ENCODE data around the gene BABAM2. TPM values are rescaled to one million over a fixed set of nuclear protein-coding genes. Genes with fewer than 3 reads are reported as not detected.
"Not testable (repeated sequence)": the region's sequence is repeated elsewhere in the genome, so short reads cannot be mapped to it uniquely, and the experiment has no call there.

Gene BABAM2
- total and polyA plus RNA-seq, 2 experiments from 2014 or later: 28.8 to 43.6 TPM

DNA sequence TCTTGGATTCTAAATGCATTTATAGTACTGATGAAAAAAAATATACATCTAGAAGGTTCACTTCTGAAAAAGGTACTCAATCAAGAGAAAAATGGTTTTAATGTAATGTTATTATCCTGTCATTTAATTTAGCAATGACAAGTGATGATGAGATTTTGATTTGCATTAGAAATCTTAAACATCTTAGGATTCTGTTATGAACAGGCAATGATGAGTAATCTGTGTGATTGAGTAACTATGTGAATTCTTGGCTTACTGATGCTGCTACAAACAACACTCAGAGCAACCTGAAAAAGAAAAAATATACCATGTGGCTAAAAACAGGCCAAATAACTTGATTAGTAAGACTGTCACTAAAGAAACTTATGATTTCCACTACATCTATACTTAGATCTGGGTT lies 30.4 kb upstream of the BABAM2 start:
- Histone ChIP-seq H3K4me1 (ENCODE audit: insufficient read depth) (no peaks in the 10 kb centered on the region), H3K79me2 (no peaks in the 10 kb centered on the region), H3K4me2 (no peak overlapping the region), H2AFZ (no peak overlapping the region), H3K9me3 (ENCODE audit: low read depth) (peaks cover 4% of the 10 kb centered on the region), H3K36me3 (replicated peaks; ENCODE audit: insufficient read depth, low read depth) (no peaks in the 10 kb centered on the region), H4K20me1 (ENCODE audit: insufficient read depth, poor library complexity, severe bottlenecking) (no peaks in the 10 kb centered on the region), H3K4me3 (no peak overlapping the region), H3K27ac (no peak overlapping the region), H3K9me2 (replicated peaks; ENCODE audit: insufficient read depth) (no peaks in the 10 kb centered on the region), H3K27me3 (no peaks in the 10 kb centered on the region)
- DNase-seq (ENCODE audit: low spot score): no peak
- TF ChIP-seq EZH2phosphoT487 (IDR thresholded peaks at IDR 0.05; ENCODE audit: low read depth, severe bottlenecking, unreplicated experiment): no peak
- TF ChIP-seq EZH2 (IDR thresholded peaks at IDR 0.05; ENCODE audit: borderline replicate concordance): no peak
- TF ChIP-seq, protein P1, sequence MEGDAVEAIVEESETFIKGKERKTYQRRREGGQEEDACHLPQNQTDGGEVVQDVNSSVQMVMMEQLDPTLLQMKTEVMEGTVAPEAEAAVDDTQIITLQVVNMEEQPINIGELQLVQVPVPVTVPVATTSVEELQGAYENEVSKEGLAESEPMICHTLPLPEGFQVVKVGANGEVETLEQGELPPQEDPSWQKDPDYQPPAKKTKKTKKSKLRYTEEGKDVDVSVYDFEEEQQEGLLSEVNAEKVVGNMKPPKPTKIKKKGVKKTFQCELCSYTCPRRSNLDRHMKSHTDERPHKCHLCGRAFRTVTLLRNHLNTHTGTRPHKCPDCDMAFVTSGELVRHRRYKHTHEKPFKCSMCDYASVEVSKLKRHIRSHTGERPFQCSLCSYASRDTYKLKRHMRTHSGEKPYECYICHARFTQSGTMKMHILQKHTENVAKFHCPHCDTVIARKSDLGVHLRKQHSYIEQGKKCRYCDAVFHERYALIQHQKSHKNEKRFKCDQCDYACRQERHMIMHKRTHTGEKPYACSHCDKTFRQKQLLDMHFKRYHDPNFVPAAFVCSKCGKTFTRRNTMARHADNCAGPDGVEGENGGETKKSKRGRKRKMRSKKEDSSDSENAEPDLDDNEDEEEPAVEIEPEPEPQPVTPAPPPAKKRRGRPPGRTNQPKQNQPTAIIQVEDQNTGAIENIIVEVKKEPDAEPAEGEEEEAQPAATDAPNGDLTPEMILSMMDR (IDR thresholded peaks at IDR 0.05; ENCODE audit: poor library complexity): no peak

DNA sequence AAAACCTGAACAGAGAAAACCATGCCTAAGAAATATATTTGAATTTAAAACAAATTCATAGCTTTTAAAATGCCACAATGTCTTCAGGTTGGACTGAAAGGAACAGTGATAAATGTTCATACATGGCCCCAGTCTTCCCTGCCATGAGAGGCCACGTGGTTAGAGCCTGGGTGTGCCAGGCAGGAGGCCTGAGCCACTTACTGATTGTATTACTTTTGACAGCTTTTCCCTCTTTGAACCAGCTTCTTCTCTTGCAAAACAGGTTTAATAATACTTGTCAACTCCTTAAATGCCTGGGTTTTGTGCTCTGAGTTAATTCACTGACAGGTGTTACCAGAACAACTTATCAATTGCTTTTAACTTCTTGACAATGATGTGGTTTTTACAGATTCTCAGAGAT lies 27.4 kb upstream of the BABAM2 start:
- H2AFZ ChIP-seq: no peak overlapping the region
- TF ChIP-seq EZH2 (IDR thresholded peaks at IDR 0.05; ENCODE audit: borderline replicate concordance) (no peak), EZH2phosphoT487 (IDR thresholded peaks at IDR 0.05; ENCODE audit: low read depth, severe bottlenecking, unreplicated experiment) (no peak)
- TF ChIP-seq, protein P1 (IDR thresholded peaks at IDR 0.05; ENCODE audit: poor library complexity): no peak
- peak; percentile 11 for DNase-seq (ENCODE audit: low spot score)
- H4K20me1 ChIP-seq (ENCODE audit: insufficient read depth, poor library complexity, severe bottlenecking): no peaks in the 10 kb centered on the region
- H3K27ac ChIP-seq: no peak overlapping the region
- no peaks in the 10 kb centered on the region for H3K4me1 ChIP-seq (ENCODE audit: insufficient read depth)
- no peaks in the 10 kb centered on the region for H3K36me3 ChIP-seq (replicated peaks; ENCODE audit: insufficient read depth, low read depth)
- no peak overlapping the region for H3K4me3 ChIP-seq
- H3K27me3 ChIP-seq: no peaks in the 10 kb centered on the region
- 38% methylated on average over 1 of the region's 1 CpG for WGBS (ENCODE audit: low lambda C conversion rate, missing lambda C conversion rate)
- no peaks in the 10 kb centered on the region for H3K9me2 ChIP-seq (replicated peaks; ENCODE audit: insufficient read depth)
- no peaks in the 10 kb centered on the region for H3K79me2 ChIP-seq
- no peak overlapping the region for H3K4me2 ChIP-seq
- no peaks in the 10 kb centered on the region for H3K9me3 ChIP-seq (ENCODE audit: low read depth)

DNA sequence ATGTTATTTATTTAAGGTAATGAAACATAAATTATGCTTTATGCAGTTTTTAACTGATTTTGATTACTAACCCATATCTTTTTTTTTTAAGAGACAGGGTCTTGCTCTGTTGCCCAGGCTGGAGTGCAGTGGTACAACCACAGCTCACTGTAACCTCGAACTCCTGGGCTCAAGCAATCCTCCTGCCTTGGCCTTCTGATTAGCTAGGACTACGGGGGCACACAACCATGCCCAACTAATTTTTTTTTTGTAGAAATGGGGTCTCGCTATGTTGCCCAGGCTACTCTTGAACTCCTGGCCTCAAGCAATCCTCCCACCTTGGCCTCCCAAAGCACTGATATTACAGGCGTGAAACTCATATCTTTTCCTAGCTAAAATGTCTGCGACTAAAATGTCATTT lies 26.6 kb upstream of the BABAM2 start:
- not testable (repeated sequence) for H4K20me1 ChIP-seq (ENCODE audit: insufficient read depth, poor library complexity, severe bottlenecking); H3K4me1 ChIP-seq (ENCODE audit: insufficient read depth); H3K36me3 ChIP-seq (replicated peaks; ENCODE audit: insufficient read depth, low read depth); H3K4me2 ChIP-seq; DNase-seq (ENCODE audit: low spot score); H3K27me3 ChIP-seq; H3K9me3 ChIP-seq (ENCODE audit: low read depth); H2AFZ ChIP-seq; H3K9me2 ChIP-seq (replicated peaks; ENCODE audit: insufficient read depth); H3K4me3 ChIP-seq; H3K79me2 ChIP-seq
- peak overlapping the region; percentile 32 for H3K27ac ChIP-seq
- WGBS (ENCODE audit: low lambda C conversion rate, missing lambda C conversion rate): 90% methylated on average over 5 of the region's 5 CpGs

DNA sequence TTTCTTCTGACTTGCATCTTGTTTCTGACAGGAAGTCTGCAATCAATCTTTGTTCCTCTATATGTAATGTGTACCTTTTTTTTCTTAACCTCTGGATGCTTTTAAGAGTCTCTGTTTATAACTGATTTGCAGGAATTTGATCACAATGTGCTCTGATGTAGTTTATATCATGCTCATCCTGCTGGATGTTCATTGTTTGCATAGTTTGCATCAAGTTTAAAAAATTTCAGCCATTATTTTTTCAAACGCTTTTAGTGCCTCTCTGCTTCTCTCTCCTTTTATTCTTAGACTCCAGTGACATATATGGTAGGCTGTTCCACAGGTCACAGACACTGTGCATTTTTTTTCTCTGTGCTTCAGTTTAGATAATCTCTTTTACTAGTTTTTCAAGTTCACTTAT lies 24.3 kb upstream of the BABAM2 start:
- Histone ChIP-seq H4K20me1 (ENCODE audit: insufficient read depth, poor library complexity, severe bottlenecking) (no peaks in the 10 kb centered on the region), H3K9me3 (ENCODE audit: low read depth) (no peaks in the 10 kb centered on the region)

More for the DNA sequence above, 24.3 kb upstream of the BABAM2 start:
- no peaks in the 10 kb centered on the region for H3K27me3 ChIP-seq
- TF ChIP-seq, protein P1 (IDR thresholded peaks at IDR 0.05; ENCODE audit: poor library complexity): no peak
- no peak for TF ChIP-seq EZH2 (IDR thresholded peaks at IDR 0.05; ENCODE audit: borderline replicate concordance)
- no peak for TF ChIP-seq EZH2phosphoT487 (IDR thresholded peaks at IDR 0.05; ENCODE audit: low read depth, severe bottlenecking, unreplicated experiment)
- no peaks in the 10 kb centered on the region for H3K4me1 ChIP-seq (ENCODE audit: insufficient read depth)
- 41% methylated on average over 1 of the region's 1 CpG for WGBS (ENCODE audit: low lambda C conversion rate, missing lambda C conversion rate)
- no peak overlapping the region for H3K4me3 ChIP-seq
- H2AFZ ChIP-seq: no peak overlapping the region
- no peak overlapping the region for H3K27ac ChIP-seq
- H3K4me2 ChIP-seq: no peak overlapping the region
- no peaks in the 10 kb centered on the region for H3K79me2 ChIP-seq
- H3K9me2 ChIP-seq (replicated peaks; ENCODE audit: insufficient read depth): no peaks in the 10 kb centered on the region
- no peaks in the 10 kb centered on the region for H3K36me3 ChIP-seq (replicated peaks; ENCODE audit: insufficient read depth, low read depth)
- DNase-seq (ENCODE audit: low spot score): no peak

All from hepatocyte (in vitro differentiated cells).